ENCODE measurements around the gene HLA-DOA. TPM values are rescaled to one million over a fixed set of nuclear protein-coding genes. Genes with fewer than 3 reads are reported as not detected.

HLA-DOA gene
- total RNA-seq, 4 donors from 2014 or later, result 2.1 to 10.9 (median 6.1) TPM

DNA sequence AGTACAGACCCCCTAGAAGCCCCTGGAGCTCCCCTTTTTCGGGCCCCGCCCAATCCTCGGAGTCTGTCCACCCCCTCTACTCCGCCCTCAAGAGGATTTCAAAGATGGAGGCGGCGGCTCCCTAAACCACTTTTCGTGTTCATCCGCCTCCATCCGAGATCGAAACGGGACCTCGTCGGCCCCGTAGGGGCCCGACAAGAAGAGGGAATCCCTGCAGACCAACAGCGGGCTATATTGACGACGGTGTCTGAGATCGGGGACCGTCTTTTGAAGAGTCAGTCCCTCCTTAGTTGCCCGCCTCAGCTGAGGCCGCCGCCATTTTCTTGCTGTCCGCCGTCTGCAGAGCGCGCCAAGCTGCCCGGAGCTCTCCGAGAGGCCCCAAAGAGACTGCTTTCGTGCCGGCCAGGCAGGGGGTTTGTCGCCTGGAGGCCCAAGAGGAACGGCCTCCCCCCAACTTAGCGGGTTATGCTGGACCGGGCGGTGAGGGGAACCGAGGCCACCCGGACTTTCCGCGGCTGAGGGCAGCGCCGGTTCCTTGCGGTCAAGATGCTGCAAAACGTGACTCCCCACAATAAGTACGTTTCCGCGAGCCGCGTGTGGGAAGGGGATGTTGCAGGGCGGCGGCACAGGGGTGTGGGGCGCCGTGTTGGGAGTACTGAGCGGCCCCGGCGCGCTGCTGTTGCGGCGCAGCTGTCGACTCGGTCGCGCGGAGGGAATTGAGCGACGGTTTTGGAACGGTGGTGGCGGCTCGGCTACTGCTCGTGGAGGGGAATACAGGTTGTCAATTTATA, 36.8 kb downstream of the HLA-DOA start:
- TF ChIP-seq, protein P1, sequence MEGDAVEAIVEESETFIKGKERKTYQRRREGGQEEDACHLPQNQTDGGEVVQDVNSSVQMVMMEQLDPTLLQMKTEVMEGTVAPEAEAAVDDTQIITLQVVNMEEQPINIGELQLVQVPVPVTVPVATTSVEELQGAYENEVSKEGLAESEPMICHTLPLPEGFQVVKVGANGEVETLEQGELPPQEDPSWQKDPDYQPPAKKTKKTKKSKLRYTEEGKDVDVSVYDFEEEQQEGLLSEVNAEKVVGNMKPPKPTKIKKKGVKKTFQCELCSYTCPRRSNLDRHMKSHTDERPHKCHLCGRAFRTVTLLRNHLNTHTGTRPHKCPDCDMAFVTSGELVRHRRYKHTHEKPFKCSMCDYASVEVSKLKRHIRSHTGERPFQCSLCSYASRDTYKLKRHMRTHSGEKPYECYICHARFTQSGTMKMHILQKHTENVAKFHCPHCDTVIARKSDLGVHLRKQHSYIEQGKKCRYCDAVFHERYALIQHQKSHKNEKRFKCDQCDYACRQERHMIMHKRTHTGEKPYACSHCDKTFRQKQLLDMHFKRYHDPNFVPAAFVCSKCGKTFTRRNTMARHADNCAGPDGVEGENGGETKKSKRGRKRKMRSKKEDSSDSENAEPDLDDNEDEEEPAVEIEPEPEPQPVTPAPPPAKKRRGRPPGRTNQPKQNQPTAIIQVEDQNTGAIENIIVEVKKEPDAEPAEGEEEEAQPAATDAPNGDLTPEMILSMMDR (IDR thresholded peaks at IDR 0.05; ENCODE audit: low read depth), result no peak

DNA sequence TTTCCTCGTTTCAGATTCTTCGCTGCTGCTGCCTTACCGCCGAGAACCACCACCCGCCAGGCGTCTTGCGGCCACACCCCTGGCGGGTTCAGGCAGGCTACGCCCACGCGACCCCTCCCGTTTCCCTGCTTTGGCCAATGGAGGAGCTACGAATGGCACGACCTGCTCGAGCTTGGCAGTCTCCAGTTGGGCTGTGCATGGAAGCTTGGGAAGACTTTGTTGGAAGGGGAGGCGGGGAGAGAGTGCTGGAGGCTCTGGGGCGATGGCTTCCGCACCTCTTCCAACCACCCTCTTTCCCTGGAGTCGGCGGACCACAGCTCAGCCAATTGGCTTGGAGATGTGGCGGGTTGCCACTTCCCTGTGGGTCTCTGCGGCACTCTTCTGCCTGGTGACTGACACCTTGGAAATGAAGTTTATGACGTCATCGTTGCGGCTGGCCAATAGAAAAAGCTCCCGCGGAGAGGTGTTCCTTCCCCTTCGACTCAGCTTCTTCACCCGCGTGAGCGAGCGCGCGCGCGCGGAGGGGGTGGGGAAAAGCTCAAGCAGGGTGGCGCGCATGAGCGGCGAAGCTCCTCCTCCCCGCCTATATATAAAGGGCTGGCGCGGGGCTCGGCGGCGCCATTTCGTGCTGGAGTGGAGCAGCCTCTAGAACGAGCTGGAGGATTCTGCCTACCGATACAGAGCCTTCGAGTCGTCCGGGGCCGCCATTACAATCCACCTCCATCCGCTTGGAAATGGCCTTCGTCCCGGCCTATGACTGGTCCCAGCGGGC, 37.6 kb downstream of the HLA-DOA start:
- TF ChIP-seq, protein P1 (IDR thresholded peaks at IDR 0.05; ENCODE audit: low read depth), result no peak

DNA sequence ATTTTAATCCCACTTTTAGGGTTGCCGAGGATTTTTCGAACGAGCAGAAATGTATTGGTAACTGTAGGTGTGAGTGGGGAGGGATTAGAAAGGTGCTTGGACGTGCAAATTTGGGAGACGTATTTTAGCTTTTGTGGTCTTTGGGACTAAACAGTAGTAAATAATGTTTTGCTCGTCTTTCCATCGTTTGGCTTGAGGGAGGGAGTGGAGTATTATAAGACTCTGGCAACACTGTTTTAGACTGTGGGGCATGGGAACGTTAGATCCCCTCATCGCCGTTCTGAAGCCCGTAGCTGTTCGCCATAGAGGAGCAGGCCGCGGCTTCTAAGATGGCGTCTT, 38.2 kb downstream of the HLA-DOA start:
- TF ChIP-seq, protein P1 (IDR thresholded peaks at IDR 0.05; ENCODE audit: low read depth), result no peak

DNA sequence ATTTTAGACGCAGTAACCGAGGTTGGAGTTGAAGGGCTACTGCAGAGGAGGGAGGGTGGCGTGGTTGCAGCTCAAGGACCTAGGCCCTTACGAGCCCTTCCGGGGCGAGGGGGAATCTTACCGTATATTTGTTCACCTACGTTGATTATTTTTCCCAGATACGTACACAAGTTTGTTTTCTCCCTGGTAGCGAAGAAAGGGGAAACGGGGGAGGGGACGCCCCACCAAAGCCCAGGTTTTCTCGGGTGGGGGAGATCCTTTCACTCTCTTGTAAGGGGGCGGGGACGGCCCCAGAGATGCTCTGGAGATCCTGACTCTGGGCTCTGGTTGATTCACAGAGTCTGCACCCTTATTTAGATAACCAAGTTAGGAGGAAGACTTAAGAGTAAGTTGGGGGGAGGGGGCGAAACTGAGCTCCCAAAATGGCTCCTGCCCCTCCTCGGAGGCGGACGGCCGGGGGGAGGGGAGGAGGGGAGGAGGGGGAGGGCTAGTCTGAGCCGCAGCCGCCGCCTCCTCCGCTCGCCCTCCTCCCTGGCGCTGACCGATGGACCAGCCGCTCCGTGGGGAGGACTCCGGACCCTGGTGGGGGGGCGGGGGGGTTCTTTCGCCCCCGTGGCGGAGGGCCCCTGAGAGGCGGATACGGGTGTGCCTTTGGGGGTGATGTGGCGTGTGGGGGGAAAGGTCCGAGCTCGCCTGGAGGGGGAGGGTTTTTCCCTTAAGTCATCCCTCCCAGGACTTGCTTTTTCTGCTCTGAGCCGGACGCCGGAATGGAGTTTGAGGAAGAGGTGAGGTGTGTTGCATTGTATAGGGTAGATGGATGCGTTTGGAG, 38.8 kb downstream of the HLA-DOA start:
- TF ChIP-seq, protein P1 (IDR thresholded peaks at IDR 0.05; ENCODE audit: low read depth), result no peak

DNA sequence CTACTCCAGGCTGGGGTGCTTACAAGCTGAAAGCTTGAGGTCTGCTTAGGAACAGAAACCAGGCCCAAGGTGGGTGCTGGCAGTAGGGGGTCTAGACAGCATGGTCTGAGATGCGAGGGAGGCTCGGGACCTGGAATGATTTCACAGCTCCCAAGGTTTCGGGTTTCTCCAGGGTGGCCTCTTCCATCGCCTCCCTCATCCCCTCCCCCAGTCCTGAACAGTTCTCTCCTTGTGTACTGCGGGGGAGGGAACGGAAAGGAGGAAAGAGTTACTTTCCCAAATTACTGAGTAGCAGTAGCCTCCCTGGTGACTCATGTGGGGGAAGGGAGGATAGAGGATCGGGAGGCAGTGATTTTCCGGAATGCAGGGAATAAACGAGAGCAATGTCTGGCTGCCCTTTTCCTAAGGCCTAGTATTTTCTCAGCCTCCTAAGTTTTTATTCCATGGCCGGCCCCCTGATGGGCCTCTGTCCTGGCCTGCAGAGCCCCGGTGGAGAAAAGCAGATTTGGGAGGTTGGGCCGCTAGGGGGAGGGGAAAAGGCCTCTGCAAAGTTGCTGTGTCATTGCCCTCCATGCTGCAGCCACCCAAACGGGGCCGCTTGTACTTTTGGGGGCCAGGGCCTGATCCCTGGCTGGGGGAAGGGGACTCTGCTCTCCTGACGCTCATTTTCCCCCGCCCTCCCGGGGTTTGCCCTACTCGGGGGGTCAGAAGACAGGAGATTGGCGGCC, 39.5 kb downstream of the HLA-DOA start:
- TF ChIP-seq, protein P1 (IDR thresholded peaks at IDR 0.05; ENCODE audit: low read depth), result no peak

DNA sequence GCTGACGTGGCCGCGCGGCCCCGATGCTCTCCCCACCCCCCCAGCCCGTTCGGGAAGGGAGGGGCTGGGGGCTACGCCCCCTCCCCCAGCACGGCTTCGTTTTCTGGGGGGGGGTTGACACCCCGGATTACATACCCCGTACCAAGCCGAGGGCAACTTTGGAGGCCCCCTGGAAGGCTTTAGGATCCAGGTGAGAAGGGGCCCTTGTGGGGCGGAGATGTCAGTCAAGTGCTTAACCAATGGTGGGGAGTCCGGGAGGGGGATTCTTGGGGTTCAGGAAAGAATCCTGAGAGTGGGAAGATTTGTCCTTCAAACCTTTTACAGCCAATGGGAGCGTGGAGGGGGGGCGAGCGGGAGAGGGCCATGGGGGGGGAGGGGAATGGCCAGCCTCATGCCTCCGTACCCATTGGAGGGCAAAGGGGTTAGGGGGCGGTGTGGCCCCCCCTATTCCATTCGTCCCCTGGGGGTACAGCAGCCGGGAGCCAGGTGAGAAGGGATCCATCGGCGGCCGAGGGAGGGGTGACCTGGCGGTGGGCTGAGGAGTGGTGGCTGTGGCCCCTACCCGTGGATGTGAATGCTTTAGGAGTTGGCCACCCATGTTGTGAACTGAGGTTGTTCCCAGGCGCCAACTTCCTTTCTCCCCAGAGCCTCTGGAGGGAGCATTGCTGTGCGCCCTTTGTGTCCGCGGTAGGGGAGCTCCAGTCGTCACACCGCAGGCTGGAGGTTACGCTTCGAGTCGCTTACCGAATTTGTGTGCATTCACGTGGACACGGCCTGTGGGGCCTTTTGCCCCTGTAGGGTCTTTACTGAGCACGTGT, 40.3 kb downstream of the HLA-DOA start:
- TF ChIP-seq, protein P1 (IDR thresholded peaks at IDR 0.05; ENCODE audit: low read depth), result no peak

All from subcutaneous adipose tissue (tissue), 4 donors.